GM18858 (cell line): Measurements from ENCODE around the gene CBX1.
"Not testable (repeated sequence)": the region's sequence is repeated elsewhere in the genome, so short reads cannot be mapped to it uniquely, and the experiment has no call there.

Source experiments
- ATAC-seq: cut with Tn5 transposase; IDR thresholded peaks from one replicate; pipeline ENCODE4 v1.9.1; 2021; ENCODE audit not compliant: unreplicated experiment

CBX1 gene

DNA sequence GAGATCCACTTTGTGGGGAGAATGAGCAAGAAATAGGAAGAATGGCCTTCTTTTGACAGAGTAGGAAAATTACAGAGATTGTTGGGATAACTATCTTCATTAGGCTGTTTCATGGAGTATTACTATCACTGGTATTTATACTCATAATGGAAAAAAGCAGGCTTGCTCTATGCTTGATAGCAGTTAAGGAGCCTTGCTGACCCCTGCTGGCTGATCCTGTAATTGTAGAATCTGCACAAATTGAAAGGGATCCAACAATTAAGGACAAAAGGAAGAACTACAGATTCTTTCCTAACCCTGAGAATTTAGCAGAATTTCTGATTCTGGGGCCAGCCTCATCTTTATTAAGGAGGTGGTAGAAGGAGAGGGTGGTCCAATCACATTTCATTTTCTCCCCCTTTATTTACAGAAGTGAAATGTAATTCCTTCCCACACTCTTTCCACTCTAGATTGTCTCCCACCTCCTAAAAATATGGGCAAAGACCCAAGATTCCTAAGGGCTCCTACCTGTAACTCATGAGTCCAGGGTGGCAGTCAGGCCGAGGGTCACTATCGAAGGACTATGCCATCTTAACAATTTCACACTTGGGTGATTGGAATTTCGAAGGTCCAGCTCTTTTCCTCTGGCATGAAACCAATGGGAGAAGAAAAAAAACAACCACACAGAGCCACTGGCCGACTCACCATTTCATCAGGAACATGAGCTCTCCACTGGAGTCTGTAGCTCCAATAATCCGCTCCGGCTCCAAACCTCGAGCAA lies 26.8 kb downstream of the CBX1 start:
- ATAC-seq = no peak

GRCh38 chr17:48073566-48074094 lies 27.6 kb downstream of the CBX1 start:
- ATAC-seq = not testable (repeated sequence)

DNA sequence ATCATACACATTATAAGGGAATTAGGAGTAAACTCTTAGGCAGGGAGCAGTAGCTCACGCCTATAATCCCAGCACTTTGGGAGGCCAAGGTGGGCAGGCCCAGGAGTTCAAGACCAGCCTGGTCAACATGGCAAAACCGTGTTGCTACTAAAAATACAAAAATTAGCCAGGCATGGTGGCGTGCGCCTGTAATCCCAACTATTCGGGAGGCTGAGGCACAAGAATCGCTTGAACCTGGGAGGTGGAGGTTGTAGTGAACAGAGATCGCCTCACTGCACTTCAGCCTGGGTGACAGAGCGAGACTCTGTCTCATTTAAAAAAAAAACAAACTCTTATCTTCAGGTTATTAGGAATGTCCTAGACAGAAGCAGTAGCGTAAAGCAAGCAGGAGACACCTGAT lies 28.5 kb downstream of the CBX1 start:
- ATAC-seq = not testable (repeated sequence)

- no peak for ATAC-seq
Measured at GRCh38 chr17:48071654-48072053, 29.6 kb downstream of the CBX1 start.

GRCh38 chr17:48070195-48070594 lies 31.1 kb downstream of the CBX1 start:
- ATAC-seq = no peak

DNA sequence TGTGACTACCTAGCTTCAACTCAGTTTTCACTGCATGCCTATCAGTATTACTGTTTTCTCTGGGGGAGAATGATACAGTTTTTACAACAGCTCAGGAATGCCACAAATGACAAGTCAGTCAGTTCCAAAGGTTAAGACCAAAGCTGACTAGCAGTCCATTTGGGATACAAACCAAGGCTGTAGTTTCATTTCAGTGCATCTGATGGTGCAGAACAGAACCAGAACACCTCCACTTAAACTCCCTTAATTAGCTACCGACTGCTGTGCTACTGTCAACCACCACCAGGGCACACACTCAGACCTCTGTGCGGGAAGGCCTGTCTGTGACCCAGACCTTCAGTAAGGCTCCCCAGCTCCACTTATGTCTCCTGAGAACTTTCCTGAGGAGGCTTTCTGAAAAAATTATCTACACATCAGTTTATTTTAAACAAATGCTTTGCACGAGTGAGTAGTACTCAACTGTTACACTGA lies 32.8 kb downstream of the CBX1 start:
- ATAC-seq = no peak

GRCh38 chr17:48067808-48068207 lies 33.5 kb downstream of the CBX1 start:
- not testable (repeated sequence) for ATAC-seq

GRCh38 chr17:48067245-48067644 lies 34.0 kb downstream of the CBX1 start:
- ATAC-seq = no peak

DNA sequence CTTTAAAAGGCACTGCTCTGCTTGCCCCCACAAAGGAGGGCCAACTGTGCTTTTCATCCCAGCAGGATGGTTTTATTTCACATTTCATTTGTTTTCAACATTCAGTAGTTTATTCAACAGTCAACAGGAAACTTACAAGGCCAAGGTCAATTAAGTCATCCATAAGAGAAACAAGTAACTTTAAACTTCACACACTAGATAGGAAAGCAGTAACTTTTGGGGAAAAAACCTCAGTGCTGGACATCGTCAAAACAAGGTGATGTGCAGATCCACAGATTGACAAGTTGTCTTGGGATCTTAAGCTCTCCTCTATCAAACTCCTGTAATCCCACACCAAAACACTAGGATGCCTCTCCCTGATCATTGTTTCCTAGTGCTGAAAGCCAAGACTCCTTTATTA lies 34.6 kb downstream of the CBX1 start:
- ATAC-seq = no peak

DNA sequence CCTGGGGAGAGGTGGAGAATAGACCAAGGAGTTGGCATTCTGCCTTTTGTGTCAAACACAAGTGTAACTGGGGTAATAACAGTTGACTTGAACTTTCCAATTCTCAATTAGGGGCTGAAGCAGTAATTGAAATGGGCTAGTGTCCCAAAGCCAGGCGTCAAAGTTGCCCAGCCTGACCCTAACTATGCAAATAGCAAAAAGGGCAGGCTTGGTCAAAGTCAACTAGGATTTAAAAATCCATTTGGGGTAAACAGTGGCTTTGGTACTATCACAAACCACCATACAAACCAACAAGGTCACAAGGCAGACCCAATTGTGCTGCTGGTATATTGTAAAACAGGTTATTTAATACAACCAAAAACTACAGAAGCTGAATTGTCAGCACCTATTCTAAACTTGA lies 35.1 kb downstream of the CBX1 start:
- ATAC-seq = no peak

DNA sequence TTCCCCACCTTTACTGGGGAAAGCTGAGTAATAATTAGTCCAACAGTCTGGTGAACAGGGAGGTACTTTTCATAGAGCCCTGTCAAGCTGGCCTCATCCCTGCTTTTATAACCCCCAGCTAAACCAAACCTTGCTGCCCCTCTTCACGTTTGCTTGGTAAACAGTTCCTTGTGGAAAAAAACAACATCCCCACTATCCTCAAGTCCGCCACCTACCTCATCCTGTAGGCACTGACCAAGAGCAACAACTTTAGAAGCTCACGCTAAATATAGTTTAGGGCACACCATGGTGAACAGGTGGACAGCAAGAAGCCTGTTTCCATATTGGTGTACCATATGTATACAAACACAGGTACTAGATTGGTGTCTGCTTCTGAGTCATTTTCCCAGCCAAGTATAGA lies 36.6 kb downstream of the CBX1 start:
- no peak for ATAC-seq

DNA sequence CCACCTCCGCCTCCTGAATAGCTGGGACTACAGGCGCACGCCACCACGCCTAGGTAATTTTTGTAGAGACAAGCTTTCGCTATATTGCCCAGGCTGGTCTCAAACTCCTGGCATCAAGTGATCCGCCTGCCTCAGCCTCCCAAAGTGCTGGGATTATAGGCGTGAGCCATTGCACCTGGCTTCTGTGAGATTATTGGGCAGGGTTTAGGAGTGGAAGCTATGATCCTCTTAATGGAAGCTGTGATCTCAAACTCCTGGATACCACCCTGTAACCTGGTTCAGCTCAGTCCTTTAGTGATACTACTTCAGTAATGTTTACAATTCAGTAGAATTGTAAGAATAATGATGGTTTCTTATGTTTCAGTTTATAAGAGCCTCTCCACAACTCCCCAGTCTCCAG lies 39.0 kb downstream of the CBX1 start:
- no peak for ATAC-seq

GRCh38 chr17:48060249-48060648 lies 41.0 kb downstream of the CBX1 start:
- no peak for ATAC-seq

GRCh38 chr17:48059125-48059668 lies 42.1 kb downstream of the CBX1 start:
- no peak for ATAC-seq

- no peak for ATAC-seq
Measured at GRCh38 chr17:48058393-48059124, 42.7 kb downstream of the CBX1 start.

GRCh38 chr17:48057626-48058025 lies 43.7 kb downstream of the CBX1 start:
- no peak for ATAC-seq

GRCh38 chr17:48056879-48057278 lies 44.4 kb downstream of the CBX1 start:
- no peak for ATAC-seq

GRCh38 chr17:48056246-48056745 lies 45.0 kb downstream of the CBX1 start:
- ATAC-seq = no peak

- no peak for ATAC-seq
Measured at GRCh38 chr17:48055531-48056245, 45.6 kb downstream of the CBX1 start.

DNA sequence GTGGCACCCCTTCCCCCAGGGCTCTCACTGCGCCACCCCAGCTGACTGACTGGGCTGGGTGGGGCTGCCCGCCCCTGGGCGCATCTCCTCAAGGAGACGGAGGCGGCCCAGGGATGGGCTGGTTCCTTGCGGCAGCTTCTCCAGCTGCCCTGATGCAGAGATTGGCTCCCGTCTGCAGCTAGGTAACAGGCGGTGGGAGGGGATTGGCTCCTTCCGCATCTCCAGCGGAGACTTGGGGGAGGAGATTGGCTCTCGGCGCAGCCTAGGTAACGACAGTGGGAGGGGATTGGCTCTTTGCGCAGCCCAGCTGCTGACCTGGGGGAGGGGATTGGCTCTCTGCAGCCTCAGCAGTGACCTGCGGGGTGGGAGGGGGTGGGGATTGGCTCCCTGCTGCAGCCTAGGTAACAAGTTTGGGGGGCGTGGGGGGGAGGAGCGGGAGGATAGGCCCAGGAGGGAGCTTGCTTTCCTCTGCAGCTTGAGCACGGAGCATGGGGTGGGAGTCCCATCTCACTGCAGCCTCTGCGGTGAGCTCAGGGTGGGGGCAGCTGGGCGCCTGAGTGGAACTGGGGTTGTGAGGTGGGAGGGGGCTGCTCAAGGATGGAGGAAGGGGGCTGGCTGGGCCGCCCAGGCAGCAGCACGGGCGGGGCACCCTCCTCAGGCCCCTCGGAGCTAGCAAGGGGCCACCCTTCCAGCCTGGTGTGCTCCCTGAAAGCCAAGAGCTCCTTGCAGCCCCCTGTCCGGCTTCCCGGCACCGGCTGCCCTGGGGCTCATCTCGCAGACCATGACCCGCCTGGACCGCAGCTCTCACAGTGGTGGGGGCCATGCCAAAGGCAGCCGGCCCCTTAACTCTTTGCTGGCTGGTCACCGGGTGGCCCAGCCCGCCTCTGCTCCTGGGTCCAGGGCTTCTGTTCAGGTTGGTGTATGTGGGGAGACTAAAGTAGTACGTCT lies 46.8 kb downstream of the CBX1 start:
- no peak for ATAC-seq
